Measurements from ENCODE around the gene C13orf46. TPM values are rescaled to one million over a fixed set of nuclear protein-coding genes. Genes with fewer than 3 reads are reported as not detected.

C13orf46 gene
- total RNA-seq, 1 experiment from 2014 or later = not detected

GRCh38 chr13:114015111-114015968 lies 41.5 kb upstream of the C13orf46 start:
- no peaks in the 10 kb centered on the region for H3K4me1 ChIP-seq (replicated peaks)
- DNase-seq (ENCODE audit: low read depth in 1 of 2, low spot score in 2 of 2) = no peak
- peaks cover 49% of the 10 kb centered on the region for H3K36me3 ChIP-seq
- H3K9me3 ChIP-seq (replicated peaks) = no peaks in the 10 kb centered on the region
- no peaks in the 10 kb centered on the region for H3K27me3 ChIP-seq (replicated peaks)
- no peak overlapping the region for H3K27ac ChIP-seq
- H3K4me3 ChIP-seq = no peak overlapping the region

DNA sequence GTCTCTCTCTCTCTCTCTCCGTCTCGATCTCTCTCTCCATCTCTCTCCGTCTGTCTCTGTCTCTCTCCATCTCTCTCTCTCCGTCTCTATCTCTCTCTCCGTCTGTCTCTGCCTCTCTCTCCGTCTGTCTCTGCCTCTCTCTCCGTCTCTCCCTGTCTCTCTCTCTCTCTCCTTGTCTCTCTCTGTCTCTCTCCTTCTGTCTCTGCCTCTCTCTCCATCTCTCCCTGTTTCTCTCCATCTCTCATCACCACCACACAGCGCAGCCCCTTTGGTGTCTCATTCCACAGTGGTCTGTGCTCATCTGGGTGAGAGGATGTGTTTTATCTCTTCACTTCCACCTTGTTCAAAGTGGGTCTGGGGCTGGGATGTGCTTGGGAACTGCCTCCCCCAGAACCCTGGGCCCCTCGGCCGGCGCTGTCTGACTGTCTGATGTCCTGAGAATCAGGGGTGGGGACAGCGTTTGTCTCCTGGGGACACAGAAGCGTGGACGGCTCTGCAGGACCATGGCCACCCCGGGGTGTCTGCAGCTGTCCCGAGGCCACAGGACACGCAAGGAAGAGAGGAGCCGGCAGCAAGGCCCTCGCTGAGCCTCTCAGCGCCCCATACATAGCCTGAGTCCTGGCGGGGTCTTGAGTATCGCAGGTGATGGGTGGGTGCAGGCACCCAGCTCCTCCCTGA lies 40.2 kb upstream of the C13orf46 start:
- Histone ChIP-seq H3K4me1 (replicated peaks) (no peaks in the 10 kb centered on the region), H3K4me3 (no peak overlapping the region), H3K27ac (no peak overlapping the region), H3K36me3 (peaks cover 57% of the 10 kb centered on the region), H3K9me3 (replicated peaks) (no peaks in the 10 kb centered on the region), H3K27me3 (replicated peaks) (no peaks in the 10 kb centered on the region)
- DNase-seq (ENCODE audit: low read depth in 1 of 2, low spot score in 2 of 2) = no peak

DNA sequence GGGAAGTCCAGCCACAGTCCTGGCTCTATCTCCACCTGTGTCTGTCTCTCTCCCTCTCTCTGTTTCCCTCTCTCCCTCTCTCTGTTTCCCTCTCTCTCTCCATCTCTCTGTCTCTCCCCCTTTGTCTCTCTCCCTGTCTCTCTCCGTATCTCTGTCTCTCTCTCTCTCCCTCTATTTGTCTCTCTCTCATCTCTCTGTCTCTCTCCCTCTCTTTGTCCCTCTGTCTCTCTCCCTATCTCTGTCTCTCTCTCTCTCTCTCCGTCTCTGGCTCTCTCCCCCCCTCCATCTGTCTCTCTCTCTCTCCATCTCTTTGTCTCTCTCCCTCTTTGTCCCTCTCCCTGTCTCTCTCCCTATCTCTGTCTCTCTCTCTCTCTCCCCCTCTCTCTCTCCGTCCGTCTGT lies 39.5 kb upstream of the C13orf46 start:
- Histone ChIP-seq H3K36me3 (peaks cover 51% of the 10 kb centered on the region), H3K9me3 (replicated peaks) (no peaks in the 10 kb centered on the region), H3K4me3 (no peak overlapping the region), H3K4me1 (replicated peaks) (no peaks in the 10 kb centered on the region), H3K27ac (no peak overlapping the region), H3K27me3 (replicated peaks) (no peaks in the 10 kb centered on the region)
- no peak for DNase-seq (ENCODE audit: low read depth in 1 of 2, low spot score in 2 of 2)

DNA sequence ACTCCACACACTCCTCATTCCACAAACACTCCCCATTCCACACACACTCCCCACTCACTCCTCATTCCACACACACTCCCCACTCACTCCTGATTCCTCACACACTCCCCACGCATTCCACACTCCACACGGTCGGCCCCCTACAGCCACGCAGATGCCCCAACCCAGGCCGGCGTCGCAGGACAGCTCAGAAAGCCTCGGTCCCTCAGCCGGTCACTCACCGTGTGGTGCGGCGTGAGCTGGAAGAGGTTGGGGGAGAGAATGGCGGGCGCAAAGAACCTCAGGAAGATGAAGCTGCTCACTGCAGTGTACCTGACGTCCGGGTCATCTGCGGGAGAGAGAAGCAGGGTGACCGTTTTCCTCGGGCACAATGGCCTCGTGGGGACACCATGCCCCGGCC lies 39.0 kb upstream of the C13orf46 start:
- H3K36me3 ChIP-seq = peaks cover 50% of the 10 kb centered on the region
- H3K27me3 ChIP-seq (replicated peaks) = no peaks in the 10 kb centered on the region
- H3K4me1 ChIP-seq (replicated peaks) = no peaks in the 10 kb centered on the region
- H3K4me3 ChIP-seq = no peak overlapping the region
- H3K9me3 ChIP-seq (replicated peaks) = no peaks in the 10 kb centered on the region
- no peak for DNase-seq (ENCODE audit: low read depth in 1 of 2, low spot score in 2 of 2)
- no peak overlapping the region for H3K27ac ChIP-seq

- peaks cover 47% of the 10 kb centered on the region for H3K36me3 ChIP-seq
- no peaks in the 10 kb centered on the region for H3K4me1 ChIP-seq (replicated peaks)
- H3K27ac ChIP-seq = no peak overlapping the region
- no peaks in the 10 kb centered on the region for H3K27me3 ChIP-seq (replicated peaks)
- H3K4me3 ChIP-seq = no peak overlapping the region
- H3K9me3 ChIP-seq (replicated peaks) = no peaks in the 10 kb centered on the region
- DNase-seq (ENCODE audit: low read depth in 1 of 2, low spot score in 2 of 2) = no peak
Observed at GRCh38 chr13:114012141-114012540, 38.3 kb upstream of the C13orf46 start.

- Histone ChIP-seq H3K27ac (no peak overlapping the region), H3K4me1 (replicated peaks) (no peaks in the 10 kb centered on the region), H3K9me3 (replicated peaks) (no peaks in the 10 kb centered on the region), H3K4me3 (no peak overlapping the region), H3K36me3 (peaks cover 38% of the 10 kb centered on the region), H3K27me3 (replicated peaks) (no peaks in the 10 kb centered on the region)
- no peak for DNase-seq (ENCODE audit: low read depth in 1 of 2, low spot score in 2 of 2)
Observed at GRCh38 chr13:114011226-114011625, 37.4 kb upstream of the C13orf46 start.

GRCh38 chr13:114010401-114011101 lies 36.7 kb upstream of the C13orf46 start:
- H3K4me3 ChIP-seq = no peak overlapping the region
- no peaks in the 10 kb centered on the region for H3K9me3 ChIP-seq (replicated peaks)
- H3K27me3 ChIP-seq (replicated peaks) = no peaks in the 10 kb centered on the region
- no peak overlapping the region for H3K27ac ChIP-seq
- H3K4me1 ChIP-seq (replicated peaks) = no peaks in the 10 kb centered on the region
- no peak for DNase-seq (ENCODE audit: low read depth in 1 of 2, low spot score in 2 of 2)
- H3K36me3 ChIP-seq = peaks cover 31% of the 10 kb centered on the region

- H3K36me3 ChIP-seq = peaks cover 24% of the 10 kb centered on the region
- no peaks in the 10 kb centered on the region for H3K27me3 ChIP-seq (replicated peaks)
- no peak for DNase-seq (ENCODE audit: low read depth in 1 of 2, low spot score in 2 of 2)
- no peak overlapping the region for H3K4me3 ChIP-seq
- no peaks in the 10 kb centered on the region for H3K9me3 ChIP-seq (replicated peaks)
- H3K27ac ChIP-seq = no peak overlapping the region
- peaks cover 5% of the 10 kb centered on the region; the same call in 1 of the 2 replicates for H3K4me1 ChIP-seq (replicated peaks)
Observed at GRCh38 chr13:114009590-114010400, 35.9 kb upstream of the C13orf46 start.

- Histone ChIP-seq H3K27me3 (replicated peaks) (no peaks in the 10 kb centered on the region), H3K9me3 (replicated peaks) (no peaks in the 10 kb centered on the region), H3K27ac (no peak overlapping the region), H3K4me3 (no peak overlapping the region), H3K4me1 (replicated peaks) (peaks cover 7% of the 10 kb centered on the region; the same call in 1 of the 2 replicates), H3K36me3 (peaks cover 17% of the 10 kb centered on the region)
- no peak for DNase-seq (ENCODE audit: low read depth in 1 of 2, low spot score in 2 of 2)
Observed at GRCh38 chr13:114008964-114009589, 35.2 kb upstream of the C13orf46 start.

GRCh38 chr13:114007566-114007965 lies 33.7 kb upstream of the C13orf46 start:
- no peak for DNase-seq (ENCODE audit: low read depth in 1 of 2, low spot score in 2 of 2)
- H3K27ac ChIP-seq = no peak overlapping the region
- no peaks in the 10 kb centered on the region for H3K27me3 ChIP-seq (replicated peaks)
- peaks cover 24% of the 10 kb centered on the region for H3K36me3 ChIP-seq
- H3K9me3 ChIP-seq (replicated peaks) = no peaks in the 10 kb centered on the region
- peaks cover 7% of the 10 kb centered on the region; the same call in 1 of the 2 replicates for H3K4me1 ChIP-seq (replicated peaks)
- H3K4me3 ChIP-seq = no peak overlapping the region

GRCh38 chr13:114005206-114005724 lies 31.4 kb upstream of the C13orf46 start:
- no peak overlapping the region for H3K4me3 ChIP-seq
- no peaks in the 10 kb centered on the region for H3K27me3 ChIP-seq (replicated peaks)
- no peak for DNase-seq (ENCODE audit: low read depth in 1 of 2, low spot score in 2 of 2)
- H3K27ac ChIP-seq = no peak overlapping the region
- H3K36me3 ChIP-seq = peaks cover 24% of the 10 kb centered on the region
- no peaks in the 10 kb centered on the region for H3K9me3 ChIP-seq (replicated peaks)
- H3K4me1 ChIP-seq (replicated peaks) = peaks cover 7% of the 10 kb centered on the region; the same call in 1 of the 2 replicates

GRCh38 chr13:114004420-114005205 lies 30.7 kb upstream of the C13orf46 start:
- Histone ChIP-seq H3K4me1 (replicated peaks) (peaks cover 7% of the 10 kb centered on the region; the same call in 1 of the 2 replicates), H3K4me3 (no peak overlapping the region), H3K9me3 (replicated peaks) (no peaks in the 10 kb centered on the region), H3K27ac (no peak overlapping the region), H3K36me3 (peaks cover 18% of the 10 kb centered on the region), H3K27me3 (replicated peaks) (no peaks in the 10 kb centered on the region)
- DNase-seq (ENCODE audit: low read depth in 1 of 2, low spot score in 2 of 2) = no peak
